NOMO-1 treated with DMSO at 0.1 percent for 48 hours (cell line): ENCODE measurements around the gene NFIA.
A peak's percentile ranks its signal among the peaks of the same experiment; 100 is the strongest.

ENCODE experiments used
- DNase-seq: peaks from one replicate; lab custom pipeline; 2025; ENCODE audit not compliant: unreplicated experiment; lab: John Stamatoyannopoulos, UW

The NFIA gene

DNA sequence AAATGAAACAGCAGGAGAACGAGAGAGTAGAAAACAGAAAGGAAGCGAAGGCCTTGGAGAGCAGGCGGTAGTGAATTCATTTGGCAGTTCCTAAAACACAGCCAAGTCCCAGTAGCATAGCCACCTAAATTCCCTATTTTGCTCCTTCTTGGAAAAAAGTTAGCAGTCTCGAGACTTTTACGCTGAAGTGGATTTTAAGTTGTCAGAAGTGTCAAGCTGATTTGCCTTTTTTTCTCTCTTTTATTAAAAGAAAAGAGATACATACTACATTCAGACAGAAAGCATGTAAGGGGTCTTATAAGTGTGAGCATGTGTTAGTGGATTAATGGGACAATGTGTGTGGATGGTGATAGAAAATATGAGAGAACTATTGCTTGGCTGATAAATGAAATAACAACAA, 19.2 kb downstream of the NFIA start:
- DNase-seq: no peak

DNA sequence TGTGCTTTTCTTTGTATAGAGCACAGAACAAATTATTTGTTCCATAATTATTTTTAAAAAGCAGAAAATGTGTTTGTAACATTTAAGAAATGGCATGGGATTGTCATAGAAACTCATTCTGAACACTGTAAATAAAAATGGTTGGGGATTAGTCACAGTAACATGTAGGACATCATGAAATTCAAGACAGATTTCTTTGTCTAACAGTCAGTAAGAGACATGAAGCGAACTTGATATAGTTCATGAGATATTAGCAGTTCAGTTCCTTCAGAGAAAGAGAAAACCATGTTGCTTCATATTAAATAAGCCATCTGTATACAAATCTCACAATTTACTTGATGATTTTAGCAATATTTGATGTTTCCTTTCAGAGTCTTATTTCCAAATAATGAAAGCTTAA, 19.7 kb downstream of the NFIA start:
- DNase-seq: no peak

DNA sequence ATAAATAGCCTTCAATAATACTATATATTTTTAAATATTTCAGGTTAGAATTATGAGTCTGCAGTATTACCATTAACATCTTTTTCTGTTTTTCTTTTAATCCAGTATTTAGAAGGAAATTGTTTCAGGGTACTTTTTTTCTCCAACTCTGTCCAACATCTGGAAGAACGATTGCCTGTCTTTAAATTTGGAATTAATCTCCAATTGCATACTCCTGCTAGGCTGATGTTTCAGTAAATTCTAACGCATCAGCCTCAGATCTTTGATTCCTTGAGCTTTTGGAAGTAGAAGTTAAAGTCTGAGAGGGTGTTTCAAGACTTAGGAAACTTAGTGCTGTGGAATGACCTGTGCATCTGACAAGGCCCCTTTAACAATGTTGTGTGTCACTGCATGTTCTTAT, 20.3 kb downstream of the NFIA start:
- DNase-seq: no peak

DNA sequence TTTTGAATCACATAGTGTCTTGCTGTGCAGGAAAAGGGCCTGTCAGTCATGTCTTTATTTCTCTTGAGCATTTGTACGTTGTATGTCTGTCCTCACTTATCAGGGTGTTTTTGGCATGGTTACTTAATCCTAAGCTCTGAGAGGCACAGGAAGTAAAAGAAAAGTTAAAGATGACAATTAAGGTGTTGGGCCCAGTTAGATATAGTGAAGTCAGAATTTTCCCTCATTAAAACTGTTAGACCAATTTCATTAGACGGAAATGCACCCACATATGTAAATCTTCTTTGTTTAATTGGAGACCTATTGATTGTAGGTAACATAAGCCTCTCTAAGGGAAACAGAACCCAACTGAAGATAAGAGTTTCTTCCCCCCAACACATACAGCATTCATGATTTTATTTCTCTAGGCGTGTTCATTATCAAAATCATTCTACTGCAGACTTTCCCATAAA, 21.9 kb downstream of the NFIA start:
- no peak for DNase-seq

DNA sequence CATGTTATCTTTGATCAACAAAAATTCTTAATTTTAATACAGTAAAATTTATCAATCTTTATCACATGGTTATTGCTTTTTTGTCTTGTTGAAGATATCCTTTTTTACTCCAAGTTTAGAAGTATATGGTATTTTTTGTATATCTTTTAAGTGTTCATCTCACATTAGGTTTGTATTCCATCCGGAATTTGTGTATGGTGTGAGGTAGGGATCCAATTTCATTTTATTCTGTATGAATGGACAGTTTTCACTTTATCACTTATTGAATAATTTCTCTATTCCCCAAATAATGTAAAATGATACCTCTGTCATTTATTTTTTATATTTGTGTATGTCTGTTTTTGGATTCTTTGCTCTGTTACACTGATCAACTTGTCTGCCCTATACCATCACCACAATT, 25.3 kb downstream of the NFIA start:
- DNase-seq: no peak

DNA sequence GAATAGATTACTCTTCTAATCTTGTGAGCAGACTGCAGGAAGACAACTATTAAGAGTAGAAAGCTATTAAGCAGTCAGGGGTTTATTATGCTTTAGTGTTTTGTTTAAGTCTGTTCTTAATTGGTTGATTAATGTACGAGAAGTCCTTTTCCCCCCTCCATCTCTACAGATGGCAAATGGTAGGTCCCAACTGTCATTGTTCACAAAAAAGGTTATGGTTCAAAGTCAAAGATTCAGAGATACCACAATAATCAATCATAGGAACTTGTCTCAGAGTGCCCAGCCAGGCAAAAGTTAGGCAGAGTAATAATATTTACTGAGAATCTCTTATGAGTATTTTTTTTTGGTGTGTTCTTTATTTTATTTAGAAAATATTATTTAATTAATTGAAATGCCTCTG, 26.8 kb downstream of the NFIA start:
- DNase-seq: no peak

DNA sequence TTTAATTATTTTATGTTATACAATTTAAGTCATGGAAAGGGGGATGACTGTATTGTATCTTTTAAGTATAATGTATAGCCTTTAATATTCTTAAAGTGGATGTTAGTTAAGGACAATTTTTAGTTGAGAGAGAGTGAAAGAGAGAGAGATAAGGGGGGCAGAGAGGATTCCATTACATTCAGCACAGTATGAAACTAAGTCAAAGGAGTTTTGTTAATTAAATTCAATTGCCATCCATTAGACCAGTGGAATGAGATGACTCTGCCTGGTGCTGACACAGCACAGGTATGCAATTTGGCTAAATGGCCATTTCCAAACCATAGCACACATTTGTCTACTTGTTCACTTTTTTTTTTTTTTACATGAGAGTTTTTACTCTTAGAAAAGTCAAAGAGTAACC, 27.5 kb downstream of the NFIA start:
- DNase-seq: no peak

DNA sequence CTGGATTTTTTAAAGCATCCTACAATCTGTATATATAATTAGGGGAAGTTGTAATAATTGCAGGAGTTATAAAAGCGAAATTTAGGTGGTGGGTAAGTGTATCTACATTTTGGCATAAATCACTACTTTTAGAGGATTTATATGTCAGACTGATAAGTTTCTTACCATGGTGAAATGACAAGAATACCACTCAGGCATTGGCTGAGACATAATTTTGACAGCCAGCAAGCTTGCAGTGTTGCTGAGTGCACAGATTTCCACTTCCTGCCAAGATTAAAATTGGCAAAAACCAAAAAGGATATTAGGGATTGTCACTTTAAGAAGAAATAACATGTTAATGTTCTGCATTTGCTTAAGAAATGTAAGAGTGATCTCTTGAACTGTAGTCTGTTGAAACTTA, 28.2 kb downstream of the NFIA start:
- no peak for DNase-seq

DNA sequence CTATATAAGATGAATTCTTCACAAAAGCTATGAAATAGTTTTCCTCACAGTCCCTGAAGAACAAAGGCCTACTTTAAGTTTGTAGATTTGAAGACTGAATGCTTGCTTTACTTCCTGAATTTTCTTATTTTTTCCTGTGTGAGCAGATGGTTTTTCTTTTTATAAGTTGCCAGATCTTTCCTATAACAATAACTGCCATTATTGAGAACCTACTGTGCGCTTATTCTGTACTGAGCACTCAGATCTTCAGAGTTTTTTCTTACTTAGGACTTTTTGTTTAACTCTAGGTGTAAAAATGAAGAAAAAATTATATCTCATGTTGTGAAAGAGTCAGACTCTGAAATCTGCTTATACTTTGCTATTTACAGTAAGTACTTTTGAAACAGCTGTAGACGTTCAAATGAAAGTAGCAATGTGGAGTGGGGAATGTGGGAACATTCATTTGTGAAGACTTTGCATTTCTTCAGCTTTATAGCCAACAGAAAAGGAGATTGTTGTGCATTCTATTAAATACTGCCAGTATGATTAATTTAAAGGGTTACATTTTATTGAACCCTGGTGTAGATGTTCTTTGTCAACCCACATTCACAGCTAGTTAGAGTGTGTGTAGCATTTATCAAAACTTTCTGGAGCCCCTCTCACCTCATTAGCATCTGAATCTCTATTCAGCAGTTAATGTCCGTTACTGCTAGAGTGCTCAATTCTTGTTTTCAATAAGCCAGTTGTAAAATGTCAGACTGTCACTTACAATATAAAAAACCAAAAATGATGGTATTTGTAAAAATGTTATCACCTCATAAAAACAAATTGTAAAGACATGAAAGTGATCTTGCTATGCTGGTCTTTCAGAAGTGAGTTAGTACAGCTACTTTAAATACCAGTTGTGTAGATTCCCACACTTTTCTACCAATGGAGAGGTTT, 29.0 kb downstream of the NFIA start:
- DNase-seq: no peak

DNA sequence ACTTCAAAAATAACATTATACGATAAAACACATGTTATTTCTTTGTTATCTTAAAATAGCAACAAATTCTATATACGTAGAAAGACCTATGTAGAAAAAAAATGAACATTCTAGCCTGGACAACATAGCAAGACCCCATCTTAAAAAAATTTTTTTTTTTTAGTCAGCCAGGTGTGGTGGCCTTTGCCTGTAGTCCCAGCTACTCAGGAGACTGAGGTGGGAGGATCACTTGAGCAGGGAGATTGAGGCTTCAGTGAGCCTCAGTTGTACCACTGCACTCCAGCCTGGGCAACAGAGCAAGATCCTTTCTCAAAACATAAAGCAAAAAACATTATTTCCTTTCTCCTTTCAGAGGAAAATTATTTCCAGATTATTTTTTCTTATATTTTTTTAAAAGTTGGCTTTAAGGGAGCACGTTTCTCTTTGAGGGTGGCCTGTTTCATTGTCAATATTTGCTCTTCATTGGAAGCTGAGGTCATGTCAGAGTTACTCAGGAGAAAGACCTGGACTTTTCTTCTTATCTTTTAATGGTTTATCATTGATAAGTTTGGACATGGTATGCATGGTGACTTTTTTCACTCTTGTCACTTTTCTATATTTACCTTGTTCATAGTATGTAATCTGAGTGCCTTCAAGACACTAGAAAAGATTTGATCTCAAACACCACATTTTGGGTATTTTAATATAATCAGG, 32.0 kb downstream of the NFIA start:
- no peak for DNase-seq

DNA sequence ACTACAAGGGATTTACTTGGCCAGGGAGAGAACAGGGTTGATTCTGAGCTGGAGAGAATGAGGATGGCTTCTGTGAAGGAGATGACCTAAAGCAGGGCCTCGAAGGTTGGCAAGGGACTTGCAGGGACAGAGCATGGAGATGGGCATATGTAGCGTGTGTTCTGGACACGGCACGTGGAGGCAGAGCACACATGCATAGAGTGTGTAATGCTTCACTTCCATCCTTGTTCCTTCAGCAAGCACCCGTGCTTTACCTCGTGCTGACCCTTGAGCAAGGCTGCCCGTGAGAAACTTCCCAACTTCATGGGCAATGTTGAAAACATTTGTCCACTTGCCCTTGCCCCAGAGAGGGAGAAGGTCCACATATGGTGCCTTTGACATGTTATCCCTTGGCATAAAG, 33.1 kb downstream of the NFIA start:
- no peak for DNase-seq

DNA sequence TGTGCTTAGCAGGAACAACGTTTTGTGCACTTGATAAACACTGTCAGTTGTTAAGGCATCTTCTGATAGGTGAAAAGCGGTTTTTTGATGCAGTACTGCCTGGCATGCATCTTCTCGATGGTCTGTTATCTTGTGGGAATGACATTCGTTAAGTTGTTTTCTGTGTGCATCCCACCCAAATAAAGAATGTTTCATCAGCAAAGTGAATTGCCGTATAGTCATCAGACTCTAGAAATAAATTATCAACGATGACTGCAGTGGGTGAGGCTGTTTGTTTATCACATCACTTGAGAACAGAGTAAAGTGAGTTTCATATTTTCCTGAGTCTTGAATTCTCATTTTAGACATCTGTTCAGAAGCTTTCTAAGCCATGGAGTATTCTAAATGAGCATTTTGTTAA, 34.1 kb downstream of the NFIA start:
- DNase-seq: no peak

DNA sequence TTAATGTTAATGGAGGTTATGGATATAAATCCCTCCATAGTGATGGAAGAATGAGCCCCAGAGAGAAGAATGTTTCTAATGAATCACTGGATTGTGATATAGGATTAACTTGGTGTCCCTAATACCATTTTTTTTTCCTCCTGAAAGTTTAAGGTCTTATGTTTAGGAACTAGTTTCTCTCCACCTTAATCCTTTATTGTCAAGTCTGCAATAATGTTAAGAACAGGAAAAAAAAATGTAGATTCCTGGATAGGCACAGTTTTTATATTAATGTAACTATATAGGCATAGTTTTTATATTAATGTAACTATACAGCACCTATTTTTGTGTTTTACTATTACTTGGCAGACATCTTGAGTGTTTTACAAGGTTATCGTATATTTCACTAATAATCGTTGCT, 34.9 kb downstream of the NFIA start:
- DNase-seq: no peak

DNA sequence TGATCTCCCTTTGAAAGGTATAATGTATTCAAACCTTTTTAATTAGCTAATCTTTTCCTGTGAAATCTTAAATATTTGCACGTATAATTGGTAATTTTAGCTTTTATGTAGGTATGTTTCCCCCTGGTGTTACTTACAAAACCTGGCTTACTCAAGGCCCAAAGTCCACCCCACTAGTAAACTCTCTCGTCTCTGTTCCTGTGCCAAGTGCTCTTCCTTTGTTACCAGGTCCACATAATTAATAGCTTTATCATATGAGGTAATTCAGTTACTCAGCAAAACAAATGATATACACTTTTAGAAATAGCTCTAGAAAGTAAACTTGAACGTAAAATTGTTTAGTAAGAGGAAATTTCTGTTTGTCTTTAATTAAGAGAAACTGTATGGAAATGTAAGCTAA, 36.7 kb downstream of the NFIA start:
- no peak for DNase-seq

DNA sequence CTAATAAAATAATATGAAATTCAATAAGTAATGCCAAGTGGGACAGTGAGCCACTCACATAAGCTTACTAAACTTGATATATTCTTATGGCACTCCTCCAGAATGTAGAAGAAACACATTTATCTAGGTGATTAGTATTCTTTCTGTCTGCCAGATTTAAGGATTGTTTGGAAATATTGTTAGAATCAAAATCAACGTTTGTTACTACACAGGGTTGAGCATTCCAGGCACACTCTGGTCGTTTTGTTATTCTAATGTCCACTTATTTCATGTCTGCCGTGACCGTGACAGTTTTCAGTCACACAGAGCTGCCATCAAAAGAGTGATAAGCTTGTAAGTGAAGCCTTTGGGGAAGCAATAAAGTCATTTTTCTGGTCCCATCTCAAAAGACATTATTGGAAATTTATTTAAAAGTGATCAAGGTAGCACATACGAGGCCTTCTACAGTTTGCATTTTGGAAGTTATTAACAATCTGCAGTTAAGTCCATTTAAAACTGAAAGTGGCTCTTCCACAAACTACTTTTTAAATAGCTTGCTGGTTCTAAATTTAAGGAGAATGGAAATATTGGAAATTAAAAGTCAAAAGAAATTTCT, 38.0 kb downstream of the NFIA start:
- DNase-seq: no peak

DNA sequence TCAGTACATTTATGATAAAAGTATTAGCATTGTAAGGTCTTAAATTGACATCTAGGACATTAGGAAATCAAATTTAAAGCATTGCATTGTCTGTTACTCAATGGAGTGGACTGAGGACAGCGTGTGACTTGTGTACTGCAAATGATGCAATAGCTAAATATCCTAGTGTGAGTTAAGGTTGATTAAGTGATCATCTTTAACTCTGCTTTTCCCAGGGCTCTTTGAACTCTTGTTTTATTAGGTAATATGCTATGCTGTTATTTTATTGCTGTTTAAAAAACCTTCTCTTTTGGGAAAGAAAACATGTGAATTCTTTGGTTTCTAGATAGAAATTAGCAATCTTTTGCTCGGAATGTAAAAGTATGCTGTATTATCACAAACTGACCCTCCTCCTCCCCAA, 38.6 kb downstream of the NFIA start:
- peak; percentile 4 for DNase-seq

DNA sequence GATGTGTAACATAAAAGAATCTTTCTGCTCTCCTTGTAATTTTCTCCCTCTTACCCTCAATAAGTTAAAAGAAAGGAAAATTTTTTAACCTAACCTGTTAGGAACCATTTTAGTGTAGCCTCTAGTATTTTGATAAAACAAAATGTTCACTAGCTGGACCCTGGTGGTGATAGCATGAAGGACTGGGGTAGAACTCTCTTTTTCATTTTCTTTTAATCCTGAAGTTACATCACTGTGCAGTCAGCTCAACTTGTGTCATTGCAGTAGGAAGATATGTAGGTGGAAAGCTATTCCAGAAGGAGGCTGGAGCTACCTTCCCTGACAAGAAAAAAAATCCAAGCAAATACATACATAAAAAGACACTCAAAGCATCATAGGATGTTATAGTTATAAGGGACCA, 39.3 kb downstream of the NFIA start:
- no peak for DNase-seq

DNA sequence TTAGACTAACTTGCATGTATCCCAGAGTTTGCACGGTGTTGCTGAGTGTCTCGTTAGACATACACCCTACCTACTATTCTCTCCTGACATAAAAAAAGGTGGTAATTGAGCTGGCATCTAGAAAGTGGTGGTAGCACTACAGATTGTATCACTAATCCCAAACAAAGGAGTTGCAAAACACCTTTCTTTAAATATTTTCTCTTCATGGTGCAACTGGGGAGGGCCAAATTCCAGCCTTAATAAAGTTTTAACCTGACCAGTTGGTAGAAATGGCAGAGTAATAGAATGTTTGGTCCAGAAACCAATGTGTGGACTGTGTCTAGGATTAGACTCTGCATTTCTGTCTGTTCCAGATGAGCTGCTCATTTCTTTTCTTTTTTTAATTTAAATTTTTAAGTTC, 40.0 kb downstream of the NFIA start:
- DNase-seq: no peak

DNA sequence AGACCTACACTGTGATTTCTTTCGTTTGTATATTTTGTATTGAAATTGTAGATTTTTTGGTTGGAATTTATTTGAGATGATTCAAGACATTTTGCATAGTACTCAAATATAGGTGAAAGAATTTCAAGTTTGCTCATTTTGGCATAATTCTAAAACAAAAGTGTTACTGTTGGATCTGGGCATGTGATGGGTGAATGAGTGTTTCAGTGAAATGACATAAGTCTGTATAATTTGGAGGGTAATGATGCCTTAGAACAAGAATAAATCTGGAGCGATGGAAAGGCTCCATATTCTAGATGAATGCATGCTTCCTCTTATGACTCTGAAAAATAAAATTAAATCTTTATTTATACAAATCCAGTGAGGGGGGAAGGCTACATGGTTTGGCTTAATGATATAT, 41.0 kb downstream of the NFIA start:
- no peak for DNase-seq

DNA sequence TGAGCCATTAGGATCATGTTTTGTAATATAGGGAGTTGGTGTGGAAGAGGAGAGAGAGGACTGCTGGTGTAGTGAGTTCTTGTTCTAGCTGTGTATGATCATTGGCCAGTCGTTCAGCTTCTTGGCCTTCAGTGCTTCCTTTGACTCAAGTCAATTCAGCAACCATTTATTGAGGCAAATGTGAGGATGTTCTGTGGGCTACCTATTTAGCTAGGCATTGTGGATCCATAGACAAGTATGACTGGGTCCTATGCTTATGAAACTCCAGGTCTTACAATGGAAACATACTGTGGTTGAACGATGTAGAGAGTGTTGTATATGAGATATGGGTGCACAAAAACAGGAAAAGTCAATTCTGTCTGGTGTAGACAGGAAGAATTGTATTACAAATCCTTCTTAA, 41.7 kb downstream of the NFIA start:
- no peak for DNase-seq

DNA sequence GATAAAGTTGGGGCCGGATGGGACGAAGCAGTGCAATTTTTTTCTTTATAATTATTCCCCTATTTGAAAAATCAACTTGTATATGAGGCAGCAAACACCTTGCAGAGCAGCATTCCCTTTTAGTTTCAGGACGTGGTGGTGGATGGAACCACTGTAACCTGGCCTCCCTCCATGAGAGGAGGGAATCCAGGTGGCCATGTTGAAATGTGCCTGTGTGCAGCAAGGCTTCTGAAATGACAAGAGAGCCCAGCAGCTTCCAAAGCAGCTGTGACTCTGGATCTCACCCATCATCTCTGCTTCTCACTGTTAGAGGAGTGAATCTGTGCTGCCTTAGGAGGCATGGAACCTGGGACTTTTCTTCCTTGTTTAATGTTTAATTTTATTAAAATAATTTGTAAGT, 42.3 kb downstream of the NFIA start:
- DNase-seq: no peak

DNA sequence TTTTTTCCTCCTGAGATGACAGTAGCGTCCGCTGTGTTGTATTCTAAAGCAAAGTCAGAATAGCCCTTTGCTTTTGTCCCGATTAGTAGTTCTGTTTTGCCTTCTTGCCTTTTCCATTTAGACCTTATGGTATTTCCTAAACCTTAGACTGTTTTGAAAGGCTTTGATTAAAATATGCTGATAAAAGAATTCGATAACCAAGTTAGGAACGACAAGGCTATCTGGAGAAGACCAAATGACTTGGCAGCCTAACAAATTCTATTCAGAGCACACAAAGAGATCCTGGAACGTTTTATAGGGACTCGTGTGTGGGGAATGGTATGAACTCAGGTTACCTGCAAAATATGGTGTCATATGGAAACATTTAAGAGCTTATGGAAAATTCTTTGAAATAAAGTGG, 42.9 kb downstream of the NFIA start:
- no peak for DNase-seq
